Measurements from ENCODE around the gene PIGL.

PIGL gene

DNA sequence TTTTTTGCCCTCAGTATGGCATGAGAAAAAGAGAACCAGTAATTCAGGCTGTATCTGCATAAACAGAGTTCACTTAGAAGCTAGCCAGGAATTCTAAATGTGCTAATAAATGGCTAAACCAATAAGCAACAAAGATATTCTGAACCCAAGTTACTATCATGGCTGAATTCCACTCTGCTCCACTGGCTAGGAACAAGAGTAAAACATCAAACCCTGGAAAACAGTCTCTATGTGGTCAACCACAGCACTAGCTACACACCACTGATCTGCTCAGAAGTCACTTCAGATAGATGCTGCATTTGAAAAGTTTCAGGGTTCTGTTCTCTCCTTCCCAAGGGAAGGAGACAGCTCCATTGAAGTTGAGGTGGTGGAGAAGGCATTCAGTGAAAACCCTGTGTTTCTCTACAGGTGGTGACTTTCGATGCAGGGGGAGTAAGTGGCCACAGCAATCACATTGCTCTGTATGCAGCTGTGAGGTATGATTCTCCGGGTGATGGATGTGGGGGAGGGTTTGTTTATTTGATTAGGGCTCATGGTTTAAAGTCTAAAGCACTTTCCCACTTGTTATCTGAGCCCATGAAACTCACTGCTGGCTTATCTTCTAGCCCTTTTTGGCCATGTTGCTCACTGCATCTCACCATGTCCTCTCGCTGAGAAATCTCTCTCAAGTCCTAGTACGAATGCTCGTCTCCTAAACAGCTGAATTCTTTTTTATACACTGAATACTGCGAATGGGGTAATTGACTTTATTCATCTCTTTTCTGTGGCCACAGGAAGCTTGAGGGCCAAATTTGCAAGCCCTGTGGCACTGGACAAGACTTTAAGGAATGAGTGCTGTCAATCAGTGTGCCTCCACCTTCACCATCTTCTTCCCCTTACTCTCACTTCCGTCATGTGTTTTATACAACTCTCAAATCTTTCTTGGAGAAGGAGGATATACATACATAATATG is 96.4 kb downstream of the PIGL start:
- FAIRE-seq: no peak

DNA sequence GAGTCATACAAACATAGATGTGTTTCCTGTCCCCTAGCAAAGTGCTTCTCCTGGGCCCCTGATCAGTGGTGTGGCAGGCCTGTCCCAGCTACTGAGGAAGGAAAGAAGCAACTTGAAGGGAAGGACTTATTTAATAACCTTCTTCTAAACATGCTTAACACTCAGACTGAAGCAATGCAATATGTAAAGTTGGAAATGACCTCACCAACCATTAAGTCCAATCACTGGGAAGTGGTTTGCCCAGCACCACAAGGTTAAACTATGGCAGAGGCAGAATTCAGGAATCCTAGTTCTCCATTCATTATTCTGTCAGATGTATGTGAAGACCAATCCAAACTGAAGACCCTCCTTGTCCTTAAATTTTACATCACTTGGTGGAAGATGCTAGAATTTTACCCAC is 97.2 kb downstream of the PIGL start:
- no peak for FAIRE-seq

DNA sequence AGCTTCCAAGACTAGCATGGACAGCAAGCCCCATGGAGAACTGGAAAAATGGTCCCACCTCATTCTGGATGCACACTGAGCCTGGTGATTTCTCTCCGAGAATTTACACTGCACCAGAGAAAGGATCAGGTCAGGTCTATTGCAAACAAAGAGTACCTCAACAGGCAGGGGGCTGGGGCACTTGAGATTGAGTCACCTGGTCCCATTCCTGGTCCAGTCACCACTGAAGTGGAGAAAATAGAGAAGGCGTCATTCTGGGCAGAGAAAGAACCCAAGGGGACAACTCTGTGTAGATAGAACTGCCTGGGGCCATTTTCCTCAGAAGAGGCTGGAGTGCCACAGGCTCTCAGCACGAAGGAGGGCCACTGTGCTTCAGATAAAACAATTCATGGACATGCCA is 97.8 kb downstream of the PIGL start:
- FAIRE-seq: no peak

DNA sequence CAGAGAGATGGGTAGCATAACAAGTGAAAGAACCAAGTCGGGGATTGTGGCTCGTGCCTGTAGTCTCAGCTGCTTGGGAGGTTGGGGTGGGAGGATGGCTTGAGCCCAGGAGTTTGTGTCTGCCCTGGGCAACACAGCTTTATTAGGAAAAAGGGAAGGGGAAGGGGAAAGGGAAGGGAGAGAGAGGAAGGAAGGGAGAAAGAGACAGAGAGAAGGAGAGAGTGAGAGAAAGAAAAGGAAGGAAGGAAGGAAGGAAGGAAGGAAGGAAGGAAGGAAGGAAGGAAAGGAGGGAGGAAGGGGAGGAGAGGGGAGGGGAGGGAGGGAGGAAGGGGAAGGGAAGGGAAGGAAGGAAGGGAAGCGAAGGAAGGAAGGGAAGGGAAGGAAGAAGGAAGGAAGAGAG is 103.0 kb downstream of the PIGL start:
- FAIRE-seq: no peak

DNA sequence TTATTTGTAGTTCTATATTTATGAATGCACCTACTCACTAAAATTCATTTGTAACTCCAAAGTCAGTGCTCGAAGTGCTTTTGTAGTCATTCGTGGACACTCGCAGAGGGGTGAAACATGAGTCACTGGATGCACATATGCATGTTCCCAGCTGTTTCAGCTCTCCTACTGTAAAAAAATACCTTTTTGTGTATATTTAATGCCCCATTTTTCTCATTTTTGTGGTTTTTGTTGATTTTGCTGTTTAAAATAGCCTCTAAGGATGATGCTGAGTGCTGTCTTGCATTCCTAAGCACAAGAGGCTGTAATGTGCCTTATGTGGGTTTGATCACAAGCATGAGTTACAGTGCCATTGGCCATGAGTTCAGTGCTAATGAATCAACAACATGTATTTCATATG is 105.6 kb downstream of the PIGL start:
- FAIRE-seq: no peak

DNA sequence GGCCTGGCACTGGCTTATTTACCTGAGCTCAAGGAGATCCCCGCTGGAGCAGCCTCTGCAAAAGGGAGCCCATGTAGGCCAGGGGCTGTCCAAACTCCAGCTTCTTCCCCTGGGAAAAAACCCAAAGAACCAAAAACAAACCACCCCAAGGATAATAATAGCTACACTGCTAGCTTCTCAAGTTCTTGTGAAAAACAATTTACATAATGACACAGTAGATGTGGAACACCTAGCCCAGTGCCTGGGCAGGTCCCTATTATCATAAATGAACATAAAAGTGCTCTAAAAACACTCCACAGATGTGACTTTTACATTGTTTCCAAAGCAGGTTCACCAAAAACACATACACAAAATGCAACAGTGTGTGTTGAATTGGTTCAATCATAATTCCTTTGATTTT is 109.0 kb downstream of the PIGL start:
- no peak for FAIRE-seq

DNA sequence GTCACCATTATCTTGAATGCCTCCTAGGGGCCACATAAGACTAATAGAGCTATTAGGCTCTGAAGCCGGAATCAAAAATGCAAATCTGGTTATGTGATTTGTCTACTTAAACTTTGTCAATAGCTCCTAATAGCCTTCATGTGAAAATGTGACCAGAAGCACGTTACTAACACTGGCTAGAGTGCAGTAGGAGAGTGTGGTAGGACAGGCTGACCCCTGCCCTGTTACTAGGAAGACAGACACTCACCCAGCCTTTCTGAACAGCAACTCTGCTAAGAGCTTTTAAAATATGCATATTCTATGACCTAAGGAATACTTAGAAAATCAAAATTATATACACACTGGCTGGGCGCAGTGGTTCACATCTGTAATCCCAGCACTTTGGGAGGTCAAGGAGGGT is 110.0 kb downstream of the PIGL start:
- FAIRE-seq: no peak

DNA sequence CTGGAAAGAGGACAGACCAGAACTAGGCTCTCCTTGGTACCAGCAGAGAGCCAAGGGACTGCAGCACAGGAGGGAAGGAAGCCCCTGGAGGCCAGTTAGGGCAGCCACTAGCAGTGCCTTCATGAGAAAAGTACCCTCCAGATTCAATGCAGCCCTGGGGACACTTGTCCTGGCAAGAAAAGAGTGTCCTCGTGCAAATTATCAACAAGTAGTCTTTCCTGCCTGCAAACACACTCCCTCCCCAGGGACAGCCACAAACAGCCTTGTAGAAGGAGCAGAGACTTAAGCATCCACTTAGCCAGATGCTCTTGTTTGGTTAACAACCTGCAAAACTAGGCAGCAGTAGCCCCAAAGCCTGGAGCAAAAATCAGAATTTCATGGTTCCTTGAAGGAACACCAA is 112.0 kb downstream of the PIGL start:
- FAIRE-seq: no peak

DNA sequence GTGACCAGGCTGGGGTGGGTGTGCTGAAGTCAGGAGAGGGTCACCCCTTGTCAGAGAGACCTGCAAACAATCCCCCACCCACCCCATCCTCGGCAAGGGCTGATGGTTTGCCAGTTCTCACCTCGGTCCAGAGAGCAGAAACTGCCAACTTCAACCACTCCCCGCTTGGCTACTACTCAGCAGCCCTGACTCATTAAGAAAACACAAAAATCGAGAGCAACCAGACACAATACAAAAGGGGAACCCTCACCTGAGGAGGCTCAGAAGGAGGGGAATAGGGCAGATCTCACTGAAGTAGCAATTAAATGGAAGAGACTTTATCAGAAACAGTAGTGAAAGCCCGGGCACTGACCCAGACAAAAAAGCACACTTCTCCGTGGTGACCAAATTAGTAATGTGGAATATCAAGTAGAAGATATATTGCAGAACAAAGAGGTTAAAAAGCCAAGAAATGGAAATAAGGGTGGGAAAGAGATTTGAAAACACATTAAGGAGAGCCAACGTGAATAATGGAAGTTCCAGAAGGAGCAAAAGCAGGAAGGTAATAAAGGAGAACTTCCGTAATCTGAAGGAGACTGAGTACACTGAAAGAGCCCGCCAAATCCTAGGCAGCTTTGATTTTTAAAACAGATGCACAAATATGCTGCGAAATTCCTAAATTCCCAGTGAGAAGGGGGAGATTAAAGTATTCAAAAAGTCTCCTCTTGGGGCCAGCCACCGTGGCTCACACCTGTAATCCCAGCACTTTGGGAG is 112.7 kb downstream of the PIGL start:
- FAIRE-seq: no peak

DNA sequence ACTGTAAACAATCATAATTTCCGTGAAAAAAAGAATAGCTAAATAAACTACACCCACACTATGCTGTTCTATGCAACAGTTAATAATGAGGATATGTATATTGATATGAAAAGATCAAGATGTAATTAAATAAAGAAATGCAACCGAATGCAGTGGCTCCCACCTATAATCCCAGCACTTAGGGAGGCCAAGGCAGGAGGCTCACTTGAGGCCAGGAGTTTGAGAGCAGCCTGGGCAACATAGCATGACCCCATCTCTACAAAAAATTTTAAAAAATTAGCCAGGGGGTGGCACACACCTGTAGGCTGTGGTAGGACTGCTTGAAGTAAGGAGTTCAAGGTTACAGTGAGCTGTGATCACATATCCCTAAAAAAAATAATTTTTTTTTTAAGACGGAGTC is 121.4 kb downstream of the PIGL start:
- FAIRE-seq: no peak

DNA sequence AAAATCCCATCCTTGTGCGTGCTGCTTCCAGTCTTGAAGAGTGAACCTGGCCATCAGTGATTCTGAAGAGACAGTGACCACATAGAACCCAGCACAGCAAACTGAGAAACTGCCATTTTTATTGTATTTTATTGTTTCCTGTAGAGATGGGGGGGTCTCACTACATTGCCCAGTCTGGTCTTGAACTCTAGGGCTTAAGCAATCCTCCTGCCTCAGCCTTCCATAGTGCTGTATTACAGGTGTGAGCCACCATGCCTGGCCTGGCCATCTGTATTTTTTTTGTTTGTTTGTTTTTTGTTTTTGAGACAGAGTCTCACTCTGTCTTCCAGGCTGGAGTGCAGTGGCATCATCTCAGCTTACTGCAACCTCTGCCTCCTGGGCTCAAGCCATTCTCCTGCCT is 122.4 kb downstream of the PIGL start:
- no peak for FAIRE-seq

DNA sequence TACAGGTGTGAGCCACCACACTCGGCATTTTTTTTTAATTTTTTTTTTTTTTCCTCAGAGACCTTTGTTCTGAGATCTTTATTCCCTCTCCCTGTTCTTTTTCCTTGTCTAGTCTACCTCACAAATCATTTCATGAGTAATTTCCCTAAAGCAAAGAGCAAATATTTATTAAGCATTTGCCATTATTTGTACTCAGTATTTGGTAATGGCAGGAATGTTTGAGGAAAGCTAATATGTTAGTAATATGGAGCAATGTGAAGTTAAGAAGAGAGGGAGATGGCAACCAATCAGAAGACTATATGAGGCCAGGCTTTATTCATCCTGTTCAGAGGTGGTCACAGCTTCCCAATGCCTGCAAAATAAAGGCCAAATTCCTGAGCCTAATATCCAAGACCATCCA is 122.9 kb downstream of the PIGL start:
- no peak for FAIRE-seq

DNA sequence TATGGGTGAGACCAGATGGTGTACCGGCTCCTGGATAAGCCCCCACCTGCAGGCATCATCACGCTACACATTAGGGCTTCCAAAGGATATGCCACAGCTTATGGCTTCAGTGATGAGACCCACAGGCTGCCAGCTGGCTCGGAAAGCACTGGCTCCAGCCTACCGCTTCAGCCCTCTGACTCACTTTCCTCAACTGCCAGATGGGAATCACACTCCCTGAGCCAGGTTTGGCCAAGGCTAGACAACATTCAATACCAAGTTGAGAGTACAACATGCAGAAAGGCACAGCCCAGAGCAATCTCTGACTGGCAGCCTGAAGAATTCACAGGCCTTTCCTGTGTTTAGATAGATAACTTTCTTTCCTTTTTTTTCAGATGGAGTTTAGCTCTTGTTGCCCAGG is 126.0 kb downstream of the PIGL start:
- FAIRE-seq: no peak

DNA sequence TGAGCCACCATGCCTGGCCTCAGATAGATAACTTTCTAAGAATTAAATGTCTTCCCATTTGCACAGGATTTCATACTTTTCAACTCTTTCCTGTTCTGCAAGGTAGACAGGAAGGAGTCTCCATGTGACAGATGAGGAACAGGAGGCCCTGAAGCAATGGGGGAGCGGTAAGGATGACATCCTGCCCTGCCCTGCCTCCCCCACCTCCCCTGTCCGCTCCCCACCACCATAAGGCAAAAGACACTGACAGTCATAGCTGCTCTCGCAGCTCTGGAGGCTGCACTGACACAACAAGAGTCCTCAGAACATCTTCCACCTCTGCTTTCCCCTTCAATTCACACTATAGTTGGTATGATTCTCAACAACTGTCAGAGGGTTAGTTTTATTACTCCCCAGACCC is 126.6 kb downstream of the PIGL start:
- FAIRE-seq: no peak

DNA sequence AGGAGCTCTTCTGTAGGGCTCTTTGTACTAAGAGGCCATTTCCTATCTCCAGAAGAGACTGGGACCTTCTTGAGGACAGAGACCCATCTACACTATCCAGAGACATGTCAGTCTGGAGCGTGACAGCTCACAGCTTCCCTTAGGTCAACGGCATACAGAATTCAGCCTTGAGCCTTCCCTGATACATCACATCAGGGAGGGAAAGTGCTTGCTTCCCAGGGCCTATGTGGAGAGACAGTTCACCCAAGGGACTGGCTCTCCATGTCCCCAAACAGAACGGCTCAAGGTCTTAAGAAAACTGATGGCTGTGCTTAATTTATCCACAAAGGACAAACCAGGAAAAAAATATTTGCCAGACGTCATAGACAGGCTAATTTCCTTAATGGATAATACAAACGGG is 128.6 kb downstream of the PIGL start:
- FAIRE-seq: no peak

DNA sequence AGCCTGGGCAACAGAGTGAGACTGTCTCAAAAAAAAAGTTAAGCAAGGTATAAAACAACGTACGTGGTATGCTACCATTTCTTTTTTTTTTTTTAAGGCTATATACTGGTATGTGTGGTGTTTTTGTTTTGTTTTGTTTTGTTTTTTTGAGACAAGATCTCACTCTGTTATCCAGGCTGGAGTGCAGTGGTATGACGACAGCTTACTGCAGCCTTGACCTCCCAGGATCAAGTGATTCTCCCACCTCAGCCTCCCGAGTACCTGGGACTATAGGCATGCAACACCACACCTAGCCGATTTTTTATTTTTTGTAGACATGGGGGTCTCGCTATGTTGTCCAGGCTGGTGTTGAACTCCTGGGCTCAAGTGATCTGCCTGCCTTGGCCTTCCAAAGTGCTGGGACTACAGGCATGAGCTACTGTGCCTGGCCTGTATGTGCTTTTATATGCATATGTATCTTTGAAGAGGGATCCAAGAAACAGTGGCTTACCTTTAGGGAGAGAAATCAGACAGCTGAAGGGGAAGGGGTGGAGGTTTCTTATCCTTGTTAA is 129.8 kb downstream of the PIGL start:
- FAIRE-seq: no peak

DNA sequence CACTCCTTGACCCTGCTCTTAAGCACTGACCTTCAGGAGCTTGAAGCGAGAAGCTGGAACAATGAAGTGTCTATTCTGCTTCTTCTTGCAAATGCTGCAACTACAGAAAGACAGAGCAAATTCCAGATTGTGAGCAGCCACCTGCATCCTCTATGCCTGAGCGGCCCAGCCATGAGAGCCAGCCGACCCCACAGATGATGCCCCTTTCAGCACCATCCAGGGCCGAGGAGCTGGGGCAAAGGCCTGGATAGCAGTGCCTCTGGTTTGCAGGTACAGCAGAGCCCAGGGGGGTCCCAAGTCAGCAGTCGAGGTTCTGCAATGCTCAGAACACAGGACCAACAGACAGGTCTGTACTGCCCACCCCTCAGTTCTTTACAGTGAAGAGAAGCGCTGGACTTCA is 131.6 kb downstream of the PIGL start:
- FAIRE-seq: no peak

DNA sequence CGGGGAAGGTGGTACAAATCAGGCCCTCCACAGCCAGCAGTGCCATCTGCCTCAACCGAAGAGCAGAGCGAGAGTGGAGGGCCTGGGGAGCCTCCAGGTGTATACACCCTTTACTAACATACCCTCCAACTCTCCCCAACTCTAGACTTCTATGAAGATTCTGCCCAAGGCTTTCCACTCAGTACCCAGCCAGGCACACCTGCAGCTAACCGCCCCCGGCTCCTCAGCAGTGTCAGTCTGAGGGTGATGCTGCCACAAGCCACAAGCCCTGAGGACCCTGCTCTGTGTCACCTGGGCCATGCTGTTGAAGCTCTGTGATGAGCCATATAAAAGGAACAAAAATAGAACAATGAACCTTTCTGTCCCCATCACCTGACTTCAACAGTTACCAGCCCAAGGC is 132.4 kb downstream of the PIGL start:
- no peak for FAIRE-seq

DNA sequence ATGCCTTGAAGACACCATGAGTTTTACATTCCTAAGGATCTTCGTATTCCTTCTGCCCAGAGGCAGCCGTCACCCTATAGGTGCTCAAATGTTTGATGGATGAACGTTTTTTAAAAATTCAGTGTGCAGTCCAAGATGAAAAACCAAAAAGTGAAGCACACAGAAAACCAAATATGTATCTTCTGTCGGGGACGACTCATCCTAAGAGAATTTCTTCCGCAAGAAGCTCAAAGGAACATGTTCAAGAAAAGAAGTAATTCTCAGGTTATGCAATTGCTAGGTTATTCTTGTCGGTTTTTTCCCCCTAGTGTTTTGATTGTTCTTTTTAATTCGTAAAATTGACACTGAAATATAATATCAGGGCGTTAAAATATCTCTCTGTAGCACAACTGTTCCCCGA is 134.8 kb downstream of the PIGL start:
- no peak for FAIRE-seq

DNA sequence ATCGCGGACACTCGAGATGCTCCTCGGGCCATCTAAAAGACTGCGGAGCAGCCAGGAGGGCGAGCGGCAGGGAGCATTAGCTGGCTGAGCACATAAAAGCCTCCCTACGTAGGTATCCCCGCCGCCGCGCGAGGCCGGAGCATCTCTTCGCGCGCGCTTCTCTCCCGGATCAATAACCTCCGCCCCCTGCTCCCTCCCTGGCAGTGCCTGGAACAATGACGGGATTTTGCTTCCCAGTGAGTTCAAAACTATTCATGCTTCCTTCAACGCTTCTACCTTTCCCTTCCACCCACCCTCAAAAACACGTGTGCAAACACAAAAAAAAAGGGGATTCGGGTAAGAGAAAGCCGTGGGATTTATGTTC is 135.3 kb downstream of the PIGL start:
- no peak for FAIRE-seq

DNA sequence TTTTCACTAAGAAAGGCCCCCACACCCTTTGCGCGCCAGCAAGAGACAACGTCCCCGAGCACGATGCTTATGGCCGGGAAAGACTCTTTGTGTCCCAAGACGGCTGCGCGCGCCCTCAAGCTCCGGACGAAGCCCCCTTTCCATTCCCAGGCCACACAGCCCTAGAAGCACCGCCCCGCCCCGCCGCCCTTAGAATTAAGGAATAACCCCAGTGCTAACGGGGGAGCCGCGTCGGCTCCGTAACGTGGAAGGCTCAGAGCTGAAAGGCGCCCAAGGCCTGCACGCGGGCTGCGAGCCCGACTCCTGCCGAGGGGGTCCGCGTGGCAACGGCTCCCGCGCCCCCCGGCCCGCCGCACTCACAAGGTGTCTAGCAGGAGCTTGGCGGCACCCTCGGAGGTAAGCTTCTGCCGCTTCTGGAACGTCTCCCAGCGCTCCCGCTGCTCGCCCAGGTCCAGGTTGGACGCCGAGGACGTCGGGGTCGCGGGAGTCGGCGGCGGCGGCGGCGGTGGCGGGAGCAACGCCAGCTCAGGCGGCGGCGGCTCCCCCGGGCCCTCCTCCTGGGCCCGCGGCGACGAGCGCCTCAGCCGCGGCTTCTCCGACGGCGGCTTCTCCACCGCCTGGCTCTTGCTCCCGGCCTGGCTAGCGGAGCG is 135.8 kb downstream of the PIGL start:
- FAIRE-seq: no peak

DNA sequence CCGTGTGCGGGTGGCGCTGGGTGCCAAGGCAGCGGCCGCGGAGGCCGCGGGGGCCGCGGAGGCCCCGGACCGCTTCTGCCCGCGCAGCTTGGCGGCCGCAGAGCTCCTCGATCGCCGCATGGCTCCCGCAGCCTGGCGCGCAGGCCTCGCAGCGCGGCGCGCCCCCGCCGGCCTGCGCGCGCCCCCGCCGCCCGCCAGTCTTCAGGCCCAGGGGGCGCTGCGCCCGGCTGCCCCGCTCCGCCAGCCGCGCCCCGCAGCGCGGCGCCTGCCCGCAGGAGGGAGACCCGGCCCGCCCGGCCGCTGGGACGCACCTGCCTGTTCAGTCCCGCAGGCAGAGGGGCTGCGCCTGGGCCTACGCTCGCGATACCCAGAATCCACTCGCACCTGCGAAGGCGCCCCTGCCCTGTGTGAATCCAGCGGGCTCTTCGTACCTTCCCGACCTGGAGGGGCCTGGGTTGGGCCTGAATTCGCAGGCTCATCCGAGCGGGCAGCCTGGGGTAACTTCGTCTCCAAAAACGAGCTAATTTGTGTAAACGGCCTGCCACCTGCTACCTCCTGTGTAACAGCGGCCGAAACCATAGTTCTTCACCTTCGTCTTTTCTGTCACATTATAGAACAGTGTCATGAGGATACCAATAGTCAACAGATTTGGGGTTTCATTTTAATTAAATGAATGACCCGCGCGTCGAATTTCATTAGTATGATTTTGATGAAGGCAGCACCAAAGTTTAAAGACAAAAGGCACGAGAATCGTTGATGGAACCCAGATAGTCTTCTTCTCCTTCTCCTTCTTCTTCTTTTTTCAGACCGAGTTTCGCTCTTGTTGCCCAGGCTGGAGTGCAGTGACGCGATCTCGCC is 136.5 kb downstream of the PIGL start, which contains the start of gene CENPV:
CENPV (minus strand) TSS at position 153 of the 858 bp plus-strand sequence; CDS start at position 120, 33 bp downstream.
- no peak for FAIRE-seq
